Loucy (cell line): ENCODE measurements around the gene MAFF.

Experiments used
- H2AFZ ChIP-seq: fragments of 200-600 bp; sonication (generic); 2 replicates; pipeline ENCODE4 v1.6.0; 2016; ENCODE audit warnings: antibody characterized with exemption, mild to moderate bottlenecking, low read length, moderate library complexity
- H3F3A ChIP-seq: fragments of 200-600 bp; 2 replicates; pipeline ENCODE4 v1.6.0; 2016; ENCODE audit warnings: antibody characterized with exemption, low read depth, mild to moderate bottlenecking
- H3K27me3 ChIP-seq: fragments of 200-600 bp; sonication (generic); 2 replicates; pipeline ENCODE4 v1.6.1; 2014; ENCODE audit warnings: low read length, mild to moderate bottlenecking; ENCODE audit not compliant: insufficient read depth, poor library complexity, severe bottlenecking
- H3K36me3 ChIP-seq: fragments of 200-600 bp; sonication (generic); 2 replicates; pipeline ENCODE4 v1.6.1; 2016; ENCODE audit warnings: low read length; ENCODE audit not compliant: insufficient read depth
- H3K4me1 ChIP-seq: fragments of 200-600 bp; sonication (generic); 2 replicates; pipeline ENCODE4 v1.5.1; 2014; ENCODE audit warnings: low read length, mild to moderate bottlenecking; ENCODE audit not compliant: insufficient read depth, poor library complexity, severe bottlenecking
- H3K4me2 ChIP-seq: fragments of 200-600 bp; sonication (generic); 2 replicates; pipeline ENCODE4 v1.6.0; 2014; ENCODE audit warnings: antibody characterized with exemption, low read length, low read depth, mild to moderate bottlenecking; ENCODE audit not compliant: poor library complexity, severe bottlenecking
- H3K4me3 ChIP-seq: fragments of 200-600 bp; sonication (generic); 2 replicates; pipeline ENCODE4 v1.5.1; 2014; ENCODE audit warnings: low read length, mild to moderate bottlenecking, mixed read lengths; ENCODE audit not compliant: poor library complexity, severe bottlenecking
- H3K79me2 ChIP-seq: fragments of 200-600 bp; sonication (generic); 2 replicates; pipeline ENCODE4 v1.6.1; 2014; ENCODE audit warnings: low read length; ENCODE audit not compliant: insufficient read depth
- H3K9ac ChIP-seq: fragments of 200-600 bp; sonication (generic); 2 replicates; pipeline ENCODE4 v1.6.0; 2014; ENCODE audit warnings: mild to moderate bottlenecking, low read depth, low read length, moderate library complexity; ENCODE audit not compliant: poor library complexity, severe bottlenecking
- H3K9me2 ChIP-seq: fragments of 200-600 bp; sonication (generic); replicated peaks from 2 replicates; pipeline ENCODE4 v1.6.1; 2016; ENCODE audit warnings: low read depth, low read length, mixed read lengths
- H3K9me3 ChIP-seq: fragments of 200-600 bp; sonication (generic); 2 replicates; pipeline ENCODE4 v1.6.1; 2014; ENCODE audit warnings: mild to moderate bottlenecking, antibody characterized with exemption, low read length, low read depth; ENCODE audit not compliant: insufficient read depth
- H4K20me1 ChIP-seq: fragments of 200-600 bp; sonication (generic); 2 replicates; pipeline ENCODE4 v1.6.0; 2014; ENCODE audit warnings: antibody characterized with exemption, low read length, mild to moderate bottlenecking; ENCODE audit not compliant: insufficient read depth, poor library complexity, severe bottlenecking
- CTCF ChIP-seq: fragments of 200-600 bp; sonication (generic); conservative IDR thresholded peaks from 2 replicates; pipeline ENCODE4 v1.5.1; 2014; ENCODE audit warnings: mild to moderate bottlenecking, antibody characterized with exemption, low read length
- EZH2phosphoT487 ChIP-seq: fragments of 200-600 bp; IDR thresholded peaks from 2 replicates; pipeline ENCODE4 v1.6.1; 2018; ENCODE audit warnings: antibody characterized with exemption, mild to moderate bottlenecking, moderate library complexity, borderline replicate concordance

MAFF gene

GRCh38 chr22:38257650-38258250, 56.0 kb downstream of the MAFF start:
- Histone ChIP-seq H3K9me3 (no peaks in the 10 kb centered on the region), H3K4me1 (no peaks in the 10 kb centered on the region), H3K27me3 (no peaks in the 10 kb centered on the region), H2AFZ (no peak overlapping the region), H3F3A (no peaks in the 10 kb centered on the region), H3K4me2 (no peak overlapping the region), H3K36me3 (no peaks in the 10 kb centered on the region), H3K4me3 (no peak overlapping the region), H3K9me2 (no peaks in the 10 kb centered on the region), H3K9ac (no peak overlapping the region), H3K79me2 (0 out of 2 replicates have a peak, but pooled peaks cover 9% of the 10 kb centered on the region), H4K20me1 (no peaks in the 10 kb centered on the region)
- TF ChIP-seq EZH2phosphoT487 (no peak), CTCF (no peak)

GRCh38 chr22:38258895-38259294, 57.1 kb downstream of the MAFF start:
- Histone ChIP-seq H3F3A (no peaks in the 10 kb centered on the region), H3K9me2 (no peaks in the 10 kb centered on the region), H3K36me3 (no peaks in the 10 kb centered on the region), H3K79me2 (0 out of 2 replicates have a peak, but pooled peaks cover 9% of the 10 kb centered on the region), H3K27me3 (no peaks in the 10 kb centered on the region), H3K4me2 (no peak overlapping the region), H3K4me3 (no peak overlapping the region), H3K4me1 (no peaks in the 10 kb centered on the region), H3K9me3 (no peaks in the 10 kb centered on the region), H2AFZ (no peak overlapping the region), H4K20me1 (no peaks in the 10 kb centered on the region), H3K9ac (no peak overlapping the region)
- TF ChIP-seq CTCF (no peak), EZH2phosphoT487 (no peak)

GRCh38 chr22:38259370-38259769, 57.6 kb downstream of the MAFF start:
- Histone ChIP-seq H3K79me2 (peaks cover 10% of the 10 kb centered on the region; the same call in 1 of the 2 replicates), H2AFZ (no peak overlapping the region), H3K9me2 (no peaks in the 10 kb centered on the region), H3K4me2 (no peak overlapping the region), H3F3A (no peaks in the 10 kb centered on the region), H3K4me1 (no peaks in the 10 kb centered on the region), H3K27me3 (no peaks in the 10 kb centered on the region), H3K36me3 (no peaks in the 10 kb centered on the region), H4K20me1 (no peaks in the 10 kb centered on the region), H3K9me3 (no peaks in the 10 kb centered on the region), H3K9ac (no peak overlapping the region), H3K4me3 (no peak overlapping the region)
- no peak for TF ChIP-seq CTCF
- TF ChIP-seq EZH2phosphoT487, result no peak
